ENCODE measurements around the gene PCDHGC3.

DNA sequence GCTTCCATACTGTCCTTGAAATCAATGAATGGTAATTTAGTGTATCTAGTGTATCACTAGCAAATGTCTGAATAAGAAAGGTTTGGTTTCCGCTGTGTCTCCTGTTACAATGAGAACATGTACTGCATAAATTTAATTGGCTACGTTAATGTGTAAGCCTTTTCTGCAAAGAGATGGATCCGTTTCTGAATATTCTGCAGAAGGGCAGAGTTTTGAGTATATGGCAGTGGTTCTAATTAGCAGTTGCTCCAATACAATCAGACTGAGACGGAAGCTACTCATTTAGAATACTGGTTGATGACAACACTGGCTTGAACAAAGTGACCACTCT lies 8.5 kb downstream of the PCDHGC3 start:
- TF ChIP-seq, protein P1, sequence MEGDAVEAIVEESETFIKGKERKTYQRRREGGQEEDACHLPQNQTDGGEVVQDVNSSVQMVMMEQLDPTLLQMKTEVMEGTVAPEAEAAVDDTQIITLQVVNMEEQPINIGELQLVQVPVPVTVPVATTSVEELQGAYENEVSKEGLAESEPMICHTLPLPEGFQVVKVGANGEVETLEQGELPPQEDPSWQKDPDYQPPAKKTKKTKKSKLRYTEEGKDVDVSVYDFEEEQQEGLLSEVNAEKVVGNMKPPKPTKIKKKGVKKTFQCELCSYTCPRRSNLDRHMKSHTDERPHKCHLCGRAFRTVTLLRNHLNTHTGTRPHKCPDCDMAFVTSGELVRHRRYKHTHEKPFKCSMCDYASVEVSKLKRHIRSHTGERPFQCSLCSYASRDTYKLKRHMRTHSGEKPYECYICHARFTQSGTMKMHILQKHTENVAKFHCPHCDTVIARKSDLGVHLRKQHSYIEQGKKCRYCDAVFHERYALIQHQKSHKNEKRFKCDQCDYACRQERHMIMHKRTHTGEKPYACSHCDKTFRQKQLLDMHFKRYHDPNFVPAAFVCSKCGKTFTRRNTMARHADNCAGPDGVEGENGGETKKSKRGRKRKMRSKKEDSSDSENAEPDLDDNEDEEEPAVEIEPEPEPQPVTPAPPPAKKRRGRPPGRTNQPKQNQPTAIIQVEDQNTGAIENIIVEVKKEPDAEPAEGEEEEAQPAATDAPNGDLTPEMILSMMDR (IDR thresholded peaks at IDR 0.05): no peak
- TF ChIP-seq EP300 (IDR thresholded peaks at IDR 0.05; ENCODE audit: low read depth): no peak

All from transverse colon (tissue), 3 donors.